H1 (cell line): ENCODE measurements around the gene PSME2. TPM values are rescaled to one million over a fixed set of nuclear protein-coding genes. Genes with fewer than 3 reads are reported as not detected.

ENCODE experiments used
- CTCF ChIA-PET: fragments of 300-600 bp; sonication (Branson Sonifier 250); formaldehyde crosslinking; loops from one replicate; lab custom pipeline; 2021; ENCODE audit not compliant: partially characterized antibody; lab: Charles Lee
- POLR2A ChIA-PET: fragments of 300-600 bp; sonication (Branson Sonifier 250); formaldehyde crosslinking; loops from one replicate; lab custom pipeline; 2021; ENCODE audit warnings: inconsistent platforms; ENCODE audit not compliant: partially characterized antibody; lab: Charles Lee
- DNase-seq, 2 experiments: peaks; one replicate each; pipeline versions ENCODE4 v3.0.0 to v3.0.0-alpha.2; 2010 to 2022; ENCODE audit warnings: low spot score in 2 of 2, low read depth in 1 of 2, mixed read lengths in 1 of 2
- FAIRE-seq: peaks from 2 replicates; lab custom pipeline; 2011; peaks lifted over from hg19 to GRCh38; lab: Jason Lieb, UNC
- H2AFZ ChIP-seq: 2 replicates; pipeline ENCODE4 v1.8.1; 2012; ENCODE audit warnings: low read length, inconsistent platforms
- H2AK5ac ChIP-seq: 2 replicates; pipeline ENCODE4 v1.6.1; 2013; ENCODE audit warnings: low read depth, low read length
- H2BK120ac ChIP-seq: replicated peaks from 2 replicates; pipeline ENCODE3; 2013; ENCODE audit warnings: low read depth, low read length, inconsistent platforms
- H2BK12ac ChIP-seq: 2 replicates; pipeline ENCODE4 v1.6.1; 2013; ENCODE audit warnings: low read depth, low read length
- H2BK15ac ChIP-seq: 2 replicates; pipeline ENCODE4 v1.6.1; 2013; ENCODE audit warnings: low read length
- H2BK20ac ChIP-seq: 2 replicates; pipeline ENCODE4 v1.6.1; 2013; ENCODE audit warnings: low read length
- H2BK5ac ChIP-seq: 2 replicates; pipeline ENCODE4 v1.6.1; 2013; ENCODE audit warnings: low read depth, low read length
- H3K14ac ChIP-seq: 2 replicates; pipeline ENCODE4 v1.6.1; 2013; ENCODE audit warnings: inconsistent platforms; ENCODE audit not compliant: insufficient read length
- H3K18ac ChIP-seq: 2 replicates; pipeline ENCODE4 v1.6.1; 2013; ENCODE audit warnings: low read length; ENCODE audit errors: extremely low read depth
- H3K23ac ChIP-seq: 2 replicates; pipeline ENCODE4 v1.6.1; 2013; ENCODE audit warnings: inconsistent platforms; ENCODE audit not compliant: insufficient read length
- H3K23me2 ChIP-seq: 2 replicates; pipeline ENCODE4 v1.6.1; 2013; ENCODE audit warnings: low read depth, low read length
- H3K27ac ChIP-seq: 2 replicates; pipeline ENCODE4 v1.6.1; 2011; ENCODE audit warnings: low read depth, low read length, inconsistent platforms
- H3K27me3 ChIP-seq, 4 experiments: replicated peaks in 1 of 4; 1 replicate in 1 of 4; 2 replicates in 3 of 4; pipeline versions ENCODE4 v1.6.1 to v1.8.1; 2011 to 2013; ENCODE audit warnings: low read length in 3 of 4, mild to moderate bottlenecking in 3 of 4, inconsistent platforms in 2 of 4, mixed read lengths in 2 of 4, moderate library complexity in 1 of 4; ENCODE audit not compliant: control insufficient read depth in 3 of 4, insufficient read depth in 3 of 4; ENCODE audit errors: extremely low read depth in 1 of 4
- H3K36me3 ChIP-seq, 4 experiments: 2 replicates each; pipeline versions ENCODE4 v1.6.1 to v1.8.1; 2011 to 2013; ENCODE audit warnings: mild to moderate bottlenecking in 4 of 4, low read length in 3 of 4, moderate library complexity in 2 of 4, control low read depth in 1 of 4, inconsistent platforms in 1 of 4; ENCODE audit not compliant: insufficient read depth in 4 of 4, control insufficient read depth in 2 of 4
- H3K4ac ChIP-seq: replicated peaks from 2 replicates; pipeline ENCODE3; 2013; ENCODE audit warnings: low read length, low read depth, mixed read lengths, inconsistent platforms; ENCODE audit not compliant: insufficient read length
- H3K4me1 ChIP-seq, 4 experiments: replicated peaks in 1 of 4; 1 replicate in 1 of 4; 2 replicates in 3 of 4; pipeline versions ENCODE4 v1.6.1 to v1.8.1; 2011 to 2013; ENCODE audit warnings: low read length in 3 of 4, inconsistent platforms in 2 of 4, mixed read lengths in 1 of 4; ENCODE audit not compliant: insufficient read depth in 4 of 4, control insufficient read depth in 3 of 4
- H3K4me2 ChIP-seq, 2 experiments: 2 replicates each; pipeline versions ENCODE4 v1.6.1 to v1.8.1; 2011 to 2013; ENCODE audit warnings: low read depth in 2 of 2, low read length in 2 of 2, control low read depth in 1 of 2, inconsistent platforms in 1 of 2, mild to moderate bottlenecking in 1 of 2; ENCODE audit not compliant: insufficient read depth in 1 of 2
- H3K4me3 ChIP-seq, 4 experiments: fragments of 200-600, 300-600 bp in 1 of 4; sonication (generic), shearing (Covaris generic), sonication (Bioruptor Twin) in 1 of 4; 2 replicates each; pipeline versions ENCODE4 v1.5.1 to v1.8.1; 2011 to 2016; ENCODE audit warnings: low read length in 4 of 4, low read depth in 3 of 4, control low read depth in 2 of 4, inconsistent platforms in 2 of 4, mild to moderate bottlenecking in 2 of 4, mixed read lengths in 1 of 4, moderate library complexity in 1 of 4; ENCODE audit not compliant: insufficient read depth in 2 of 4; ENCODE audit errors: extremely low read depth in 1 of 4
- H3K56ac ChIP-seq: replicated peaks from 2 replicates; pipeline ENCODE3; 2013; ENCODE audit warnings: low read depth, mild to moderate bottlenecking, mixed read lengths, low read length, inconsistent platforms; ENCODE audit not compliant: insufficient read length
- H3K79me1 ChIP-seq: 2 replicates; pipeline ENCODE4 v1.6.1; 2013; ENCODE audit warnings: low read depth, low read length, control low read depth
- H3K79me2 ChIP-seq, 2 experiments: 2 replicates each; pipeline versions ENCODE4 v1.6.1 to v1.8.1; 2012 to 2013; ENCODE audit warnings: low read length in 2 of 2, mild to moderate bottlenecking in 2 of 2, inconsistent platforms in 1 of 2; ENCODE audit not compliant: insufficient read depth in 2 of 2, control insufficient read depth in 1 of 2
- H3K9ac ChIP-seq, 4 experiments: replicated peaks in 1 of 4; 1 replicate in 1 of 4; 2 replicates in 3 of 4; pipeline versions ENCODE4 v1.6.1 to v1.8.1; 2011 to 2013; ENCODE audit warnings: low read depth in 3 of 4, low read length in 3 of 4, control low read depth in 2 of 4, mild to moderate bottlenecking in 2 of 4, moderate library complexity in 2 of 4, inconsistent platforms in 1 of 4; ENCODE audit errors: extremely low read depth in 1 of 4
- H3K9me3 ChIP-seq, 2 experiments: 2 replicates each; pipeline versions ENCODE4 v1.6.1 to v1.8.1; 2012 to 2013; ENCODE audit warnings: mild to moderate bottlenecking in 2 of 2, moderate library complexity in 2 of 2, control low read depth in 1 of 2, inconsistent platforms in 1 of 2, low read depth in 1 of 2, low read length in 1 of 2, mixed read lengths in 1 of 2; ENCODE audit not compliant: insufficient read depth in 2 of 2
- H4K20me1 ChIP-seq, 2 experiments: replicated peaks in 1 of 2; 2 replicates each; pipeline versions ENCODE3 to v1.8.1; 2011 to 2013; ENCODE audit warnings: inconsistent platforms in 2 of 2, low read length in 2 of 2, mild to moderate bottlenecking in 1 of 2; ENCODE audit not compliant: insufficient read depth in 2 of 2, control insufficient read depth in 1 of 2
- H4K5ac ChIP-seq: 2 replicates; pipeline ENCODE4 v1.6.1; 2013; ENCODE audit warnings: low read length, low read depth, mixed read lengths, inconsistent platforms; ENCODE audit not compliant: insufficient read length
- H4K8ac ChIP-seq: 2 replicates; pipeline ENCODE4 v1.8.0; 2013; ENCODE audit warnings: mild to moderate bottlenecking, moderate library complexity, low read length, inconsistent platforms; ENCODE audit not compliant: insufficient read depth; ENCODE audit errors: extremely low read depth
- H4K91ac ChIP-seq: replicated peaks from 2 replicates; pipeline ENCODE3; 2013; ENCODE audit warnings: low read length, mixed read lengths, inconsistent platforms; ENCODE audit not compliant: insufficient read length
- ASH2L ChIP-seq: fragments of 200-600, 300-600 bp; sonication (generic); IDR thresholded peaks from one replicate; pipeline ENCODE4 v1.7.1; 2017; ENCODE audit warnings: low read length
- ATF2 ChIP-seq: IDR thresholded peaks from 2 replicates; pipeline ENCODE4 v1.6.1; 2012; ENCODE audit warnings: low read length, inconsistent platforms
- HDAC6 ChIP-seq: IDR thresholded peaks from one replicate; pipeline ENCODE4 v1.7.1; 2012; ENCODE audit warnings: low read depth, mild to moderate bottlenecking, inconsistent platforms, low read length, moderate library complexity
- KDM1A ChIP-seq: fragments of 200-600, 300-600 bp; sonication (generic); IDR thresholded peaks from 2 replicates; pipeline ENCODE4 v1.7.1; 2016; ENCODE audit warnings: mild to moderate bottlenecking, low read length, borderline replicate concordance
- KDM4A ChIP-seq: IDR thresholded peaks from one replicate; pipeline ENCODE4 v1.7.1; 2012; ENCODE audit warnings: low read depth, mild to moderate bottlenecking, moderate library complexity, low read length, inconsistent platforms; ENCODE audit not compliant: severe bottlenecking
- PHF8 ChIP-seq: fragments of 200-600 bp; sonication (generic); conservative IDR thresholded peaks from 2 replicates; pipeline ENCODE4 v1.7.1; 2012; ENCODE audit warnings: low read depth, mild to moderate bottlenecking, inconsistent platforms, low read length, moderate library complexity
- SIRT6 ChIP-seq: IDR thresholded peaks from one replicate; pipeline ENCODE4 v1.7.1; 2012; ENCODE audit warnings: low read length, inconsistent platforms
- SIX5 ChIP-seq: IDR thresholded peaks from 2 replicates; pipeline ENCODE4 v1.6.1; 2011; ENCODE audit warnings: mild to moderate bottlenecking, low read depth, low read length
- SRF ChIP-seq: IDR thresholded peaks from 2 replicates; pipeline ENCODE4 v1.6.1; 2011; ENCODE audit warnings: mild to moderate bottlenecking, low read depth, low read length, moderate library complexity
- TAF7 ChIP-seq: optimal IDR thresholded peaks from 2 replicates; pipeline ENCODE3; 2011; ENCODE audit warnings: low read depth, mild to moderate bottlenecking, inconsistent platforms, low read length, moderate library complexity, borderline replicate concordance
- TCF12 ChIP-seq: IDR thresholded peaks from 2 replicates; pipeline ENCODE4 v1.6.1; 2011; ENCODE audit warnings: low read depth, mild to moderate bottlenecking, low read length
- WGBS, 2 experiments: shearing (Covaris generic) in 1 of 2; methylation state at CpG; one replicate each; pipeline versions ENCODE4 v1.1.6 to v1.1.7; 2013 to 2015; ENCODE audit warnings: low lambda C conversion rate in 2 of 2, mixed read lengths in 2 of 2, inconsistent platforms in 1 of 2, low coverage in 1 of 2, missing lambda C conversion rate in 1 of 2; ENCODE audit not compliant: insufficient replicate concordance in 2 of 2, insufficient coverage in 1 of 2, insufficient read length in 1 of 2; ENCODE audit errors: extremely low coverage in 1 of 2, missing lambda C conversion rate in 1 of 2; 5-methylcytosine and 5-hydroxymethylcytosine counted together
- polyA plus RNA-seq, 7 experiments: library from polyadenylated mRNA; depleted of rRNA in 3 of 7; stranded (reverse) in 5 of 7; unstranded in 2 of 7; fragments of >200 nt in 5 of 7; fragments of 200-250 nt in 2 of 7; gene quantifications; 1 replicate in 5 of 7; 2 replicates in 1 of 7; 4 replicates in 1 of 7; pipeline versions ENCODE4 v1.2.1 to v1.2.3, GENCODE V29; 2011 to 2013; ENCODE audit warnings: missing spikeins in 2 of 7, mixed read lengths in 2 of 7
- total RNA-seq: library from RNA; stranded (reverse); fragmentation: NEBNext Ultra II Directional; extraction: Animal tissue kit (Norgen Biotek cat#: 25700); gene quantifications from 2 replicates; pipeline ENCODE4 v1.2.1, GENCODE V29; 2021

The PSME2 gene
- total and polyA plus RNA-seq, 2 of the 8 experiments (the other 6 are each of a cell fraction or from before 2014, with no cell fraction given) = 71.8 to 111 TPM

GRCh38 chr14:24094841-24095270 lies 51.6 kb downstream of the PSME2 start:
- Histone ChIP-seq H2AK5ac (peak overlapping the region; percentile 2; the same call in 1 of the 2 replicates), H3K9ac (peak overlapping the region; percentile 87 to 95 (median 90)), H2BK20ac (0 out of 2 replicates have a peak overlapping the region, but pooled peaks have one; percentile 35), H3K23me2 (peaks cover 8% of the 10 kb centered on the region), H3K4ac (peak overlapping the region; percentile 96), H3K23ac (peak overlapping the region; percentile 19), H3K36me3 (peaks cover 6 to 28% (median 13%) of the 10 kb centered on the region in 4 experiments; a peak in 6 of 8 replicates), H3K9me3 (no peaks in the 10 kb centered on the region), H2BK120ac (no peak overlapping the region), H3K27ac (peak overlapping the region; percentile 89), H3K4me2 (peak overlapping the region; percentile 88 to 91), H2AFZ (no peak overlapping the region), H3K79me2 (peaks cover 0 to 21% of the 10 kb centered on the region in 2 experiments; a peak in 2 of 4 replicates), H3K14ac (no peak overlapping the region), H3K18ac (peak overlapping the region; percentile 97), H3K27me3 (no peaks in the 10 kb centered on the region), H2BK5ac (peak overlapping the region; percentile 97), H4K8ac (peak overlapping the region; percentile 97; the same call in 1 of the 2 replicates), H4K91ac (peak overlapping the region; percentile 61), H3K4me3 (peak overlapping the region; percentile 60 to 96 (median 84)), H4K20me1 (peaks cover 5 to 9% of the 10 kb centered on the region in 2 experiments), H3K79me1 (peaks cover 5% of the 10 kb centered on the region), H4K5ac (peak overlapping the region; percentile 82), H3K56ac (peak overlapping the region; percentile 97), H3K4me1 (peaks cover 5 to 13% (median 9%) of the 10 kb centered on the region in 4 experiments), H2BK12ac (peak overlapping the region; percentile 77), H2BK15ac (0 out of 2 replicates have a peak overlapping the region, but pooled peaks have one; percentile 81)
- ChIA-PET POLR2A (interaction anchor here (0.8 to 23.9 kb wide), 26 partner anchors 11 to 544 kb away, joined by 3 to 626 read pairs (median 9); partner anchors contain the start of genes CARMIL3, CPNE6, DCAF11 and EMC9), CTCF (interaction anchor here (1.1 to 12.8 kb wide), 6 partner anchors 9 to 61 kb away, joined by 3 to 316 read pairs (median 7); partner anchors contain the start of gene CPNE6)
- FAIRE-seq (no peak), DNase-seq (no peak)
- 3% methylated on average over 14 of the region's 14 CpGs; no CpG with 5 or more reads in 1 of the 2 experiments for WGBS, 2 experiments
- TF ChIP-seq TAF7 (no peak), SRF (no peak), SIRT6 (no peak), SIX5 (no peak), KDM1A (no peak), HDAC6 (no peak), KDM4A (no peak), TCF12 (no peak), ATF2 (no peak), ASH2L (no peak), PHF8 (no peak)
